ENCODE data around the gene SLC24A3.
"Not testable (repeated sequence)": the region's sequence is repeated elsewhere in the genome, so short reads cannot be mapped to it uniquely, and the experiment has no call there.

Gene SLC24A3

DNA sequence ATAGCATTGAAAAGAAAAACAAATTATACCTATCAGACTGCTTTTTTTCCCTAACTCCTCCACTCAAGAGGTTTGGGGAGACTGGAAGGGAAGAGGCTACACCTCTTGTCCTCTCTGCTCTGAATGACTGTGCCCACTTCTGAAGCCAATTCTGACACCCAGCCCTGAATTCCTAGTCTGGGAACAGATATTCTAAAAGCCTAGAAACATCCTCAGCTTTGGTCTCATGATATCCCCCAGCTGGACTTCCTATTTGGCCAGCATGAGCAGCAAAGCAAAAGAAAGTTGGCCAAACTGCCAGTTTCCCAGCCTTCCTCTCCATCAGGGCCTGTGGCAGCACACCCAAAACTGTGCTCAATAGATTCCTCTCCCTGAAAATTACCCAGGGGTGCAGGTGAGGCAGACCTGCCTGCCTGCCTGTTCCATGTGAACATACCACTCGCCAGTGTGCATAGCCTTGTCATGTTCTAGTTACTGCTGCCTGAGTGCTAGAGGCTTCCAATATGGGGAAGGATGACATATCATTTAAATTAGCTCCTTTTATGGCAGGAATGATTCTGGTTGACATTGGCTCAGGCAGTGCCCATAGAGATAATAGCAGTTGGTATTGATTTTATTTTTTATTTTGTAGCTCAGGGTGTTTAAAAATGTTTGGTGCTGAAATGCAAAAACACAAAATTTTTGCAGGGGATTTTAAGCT is 393.5 kb downstream of the SLC24A3 start:
- DNase-seq = no peak

DNA sequence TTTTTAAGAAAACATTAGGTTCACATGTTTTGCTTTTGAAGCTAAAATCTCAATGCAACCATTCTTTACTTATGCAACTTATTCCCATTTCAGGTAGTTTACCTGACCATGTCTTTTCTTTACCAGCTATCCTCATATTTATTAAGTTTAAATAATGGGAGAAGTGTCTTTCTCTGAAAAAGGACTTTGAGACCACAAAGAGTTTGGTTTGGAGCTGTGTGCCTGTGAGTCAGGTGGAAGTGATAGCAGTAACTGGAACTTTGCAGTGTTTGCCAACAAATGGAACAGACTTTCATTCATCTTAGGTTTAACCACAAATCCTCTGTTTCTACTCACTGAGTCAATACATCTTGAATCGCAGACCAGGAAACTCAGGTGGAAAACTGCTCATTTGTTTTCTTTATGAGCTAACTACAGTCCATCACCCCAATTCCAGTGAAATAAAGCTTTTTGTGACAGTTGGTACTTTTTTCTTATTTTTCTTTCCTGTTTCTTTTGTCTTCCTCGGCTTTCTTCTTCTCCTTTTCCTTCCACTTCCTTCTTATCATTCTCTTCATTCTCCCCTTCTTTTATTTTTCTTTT is 397.3 kb downstream of the SLC24A3 start:
- DNase-seq = peak; percentile 59

DNA sequence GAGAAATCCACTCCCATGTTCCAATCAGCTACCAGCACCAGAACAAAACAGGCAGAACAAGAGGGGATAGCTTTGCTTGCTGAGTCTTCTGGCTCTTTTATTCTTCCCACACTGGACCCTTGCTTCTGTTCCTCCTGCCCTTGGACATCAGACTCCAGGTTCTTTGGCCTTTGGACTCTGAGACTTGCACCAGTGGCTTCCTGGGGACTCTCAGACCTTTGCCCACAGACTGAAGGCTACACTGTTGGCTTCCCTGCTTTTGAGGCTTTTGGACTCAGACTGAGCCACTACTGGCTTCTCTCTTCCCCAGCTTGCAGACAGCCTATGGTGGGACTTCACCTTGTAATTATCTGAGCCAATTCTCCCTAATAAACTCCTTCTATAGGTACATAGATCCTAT is 403.2 kb downstream of the SLC24A3 start:
- no peak for DNase-seq

- no peak for DNase-seq
These were observed 403.6 kb downstream of the SLC24A3 start for GRCh38 chr20:19616081-19616480.

DNA sequence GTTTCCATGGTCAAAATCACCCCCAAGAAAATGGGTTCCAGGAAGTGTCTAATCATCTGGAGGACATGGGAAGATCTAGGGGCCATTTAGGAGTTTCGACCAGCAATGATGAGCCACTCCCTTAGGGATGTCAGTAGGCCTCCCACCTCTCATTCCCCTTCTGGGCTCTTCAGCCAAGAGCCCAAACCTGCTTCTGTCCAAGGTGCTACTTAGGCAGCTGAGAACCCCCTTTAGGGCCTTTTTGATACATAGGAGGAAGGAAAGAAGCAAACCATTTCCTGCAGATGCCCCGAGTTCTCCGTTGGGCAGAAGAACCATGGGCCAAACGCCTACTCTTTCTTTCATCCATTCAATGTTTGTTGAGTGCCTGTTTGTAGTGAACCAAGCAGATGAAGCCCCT is 404.2 kb downstream of the SLC24A3 start:
- DNase-seq = no peak

DNA sequence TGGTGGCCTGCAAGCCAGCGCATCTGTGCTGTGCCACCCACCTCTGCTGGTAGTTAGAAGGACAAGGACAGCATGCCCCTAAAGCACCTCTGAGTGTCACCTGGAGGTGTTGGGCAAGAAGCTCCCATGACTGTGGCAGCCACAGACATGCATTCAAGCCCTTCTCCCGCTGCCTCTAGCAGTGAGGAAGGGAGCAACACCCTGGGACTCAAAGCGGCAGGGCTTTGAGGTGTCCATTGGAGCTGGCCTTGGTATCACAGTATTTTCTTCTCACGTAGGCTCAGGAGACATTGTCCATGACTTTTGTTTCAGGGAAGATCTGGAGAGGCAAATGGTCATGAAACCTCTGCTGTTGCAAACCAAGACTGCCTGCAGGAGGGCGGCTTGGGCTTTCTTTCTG is 404.8 kb downstream of the SLC24A3 start:
- no peak for DNase-seq

DNA sequence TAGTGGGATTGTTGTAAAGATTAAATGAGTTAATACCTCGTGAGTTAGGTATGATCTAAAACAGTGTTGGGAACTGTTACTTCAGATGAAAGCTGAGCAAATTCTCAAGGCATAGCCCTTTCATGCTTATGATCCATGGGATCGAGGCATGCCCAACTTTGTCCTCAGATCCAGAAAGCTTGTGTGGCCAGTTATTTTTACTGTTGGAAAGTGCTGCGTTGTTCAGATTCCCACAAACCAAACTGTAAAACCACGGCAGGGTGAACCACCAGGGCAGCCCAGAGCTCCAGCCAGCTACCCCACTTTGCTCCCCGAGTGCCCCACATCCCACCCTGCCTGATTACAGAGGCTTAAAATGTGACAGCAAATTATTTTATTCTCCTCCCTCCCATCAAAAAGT is 406.3 kb downstream of the SLC24A3 start:
- no peak for DNase-seq

GRCh38 chr20:19619904-19620430 is 407.5 kb downstream of the SLC24A3 start:
- DNase-seq = no peak

GRCh38 chr20:19620446-19620845 is 408.0 kb downstream of the SLC24A3 start:
- peak; percentile 44 for DNase-seq

- peak; percentile 41 for DNase-seq
These were observed 408.6 kb downstream of the SLC24A3 start for GRCh38 chr20:19621072-19621471.

- no peak for DNase-seq
These were observed 412.0 kb downstream of the SLC24A3 start for GRCh38 chr20:19624221-19624965.

- no peak for DNase-seq
These were observed 413.0 kb downstream of the SLC24A3 start for GRCh38 chr20:19625426-19625825.

DNA sequence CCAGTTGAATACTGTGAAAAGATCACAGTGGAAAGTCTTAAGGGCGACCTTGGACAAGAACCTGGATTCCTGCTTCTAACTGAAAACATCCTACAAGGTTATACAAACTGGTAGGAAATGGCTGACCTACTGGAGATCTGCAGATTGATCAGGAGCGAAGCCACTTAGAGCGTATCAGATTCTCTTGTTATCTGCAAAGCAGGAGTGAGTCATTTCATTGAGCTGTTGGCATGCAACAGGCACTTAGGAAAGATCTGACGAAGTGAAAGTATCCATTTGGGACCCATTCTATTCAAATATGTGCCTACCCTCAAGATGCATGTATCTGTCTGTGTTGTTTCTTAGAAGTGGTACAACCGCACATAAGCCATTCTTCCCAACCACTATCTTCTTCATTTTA is 414.5 kb downstream of the SLC24A3 start:
- peak; percentile 16 for DNase-seq

GRCh38 chr20:19628570-19629134 is 416.2 kb downstream of the SLC24A3 start:
- peak; percentile 91 for DNase-seq

GRCh38 chr20:19631410-19631809 is 419.0 kb downstream of the SLC24A3 start:
- DNase-seq = no peak

- DNase-seq = no peak
These were observed 421.5 kb downstream of the SLC24A3 start for GRCh38 chr20:19633985-19634384.

GRCh38 chr20:19639471-19640045 is 427.1 kb downstream of the SLC24A3 start:
- not testable (repeated sequence) for DNase-seq

- DNase-seq = no peak
These were observed 430.4 kb downstream of the SLC24A3 start for GRCh38 chr20:19642860-19643259.

DNA sequence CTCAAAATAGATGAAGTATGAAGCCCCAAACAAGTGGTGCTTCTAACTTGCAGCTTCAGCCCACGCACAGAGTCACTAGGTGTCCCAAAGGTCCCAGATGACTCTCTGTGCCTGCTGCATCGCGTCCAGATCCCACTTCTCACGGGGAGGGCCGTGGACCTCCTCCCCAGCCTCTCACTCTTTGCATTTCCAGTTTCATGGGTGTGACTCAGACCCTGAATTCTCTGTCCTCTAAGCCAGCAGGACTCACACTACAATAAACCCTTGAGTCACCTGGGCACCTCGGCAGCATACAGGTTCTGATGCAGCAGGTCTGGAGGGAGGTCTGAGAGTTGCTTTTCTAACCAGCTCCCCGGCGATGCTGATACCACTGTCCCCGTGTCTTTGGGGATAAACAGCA is 431.6 kb downstream of the SLC24A3 start:
- DNase-seq = no peak

- no peak for DNase-seq
These were observed 434.5 kb downstream of the SLC24A3 start for GRCh38 chr20:19646963-19647362.

- DNase-seq = no peak
These were observed 435.6 kb downstream of the SLC24A3 start for GRCh38 chr20:19648024-19648423.

DNA sequence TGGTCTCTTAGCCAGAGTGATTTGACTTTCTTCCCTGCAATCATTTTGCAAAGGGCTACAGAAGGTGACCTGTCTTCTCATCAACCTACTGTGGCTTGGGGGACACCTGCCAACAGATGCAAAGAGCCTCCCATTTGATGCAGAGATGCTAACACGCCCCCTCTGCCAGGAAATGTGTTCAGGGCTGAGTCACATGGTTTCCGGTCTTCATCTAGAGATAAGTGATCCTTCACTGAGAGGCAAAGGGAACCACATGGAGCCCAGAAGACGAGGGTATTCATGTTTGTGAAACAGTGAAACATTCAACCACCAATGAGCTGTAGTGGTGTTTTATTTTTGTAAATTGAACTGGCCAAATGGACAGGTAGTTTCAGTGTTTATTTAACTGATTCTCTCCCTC is 436.6 kb downstream of the SLC24A3 start:
- DNase-seq = no peak

DNA sequence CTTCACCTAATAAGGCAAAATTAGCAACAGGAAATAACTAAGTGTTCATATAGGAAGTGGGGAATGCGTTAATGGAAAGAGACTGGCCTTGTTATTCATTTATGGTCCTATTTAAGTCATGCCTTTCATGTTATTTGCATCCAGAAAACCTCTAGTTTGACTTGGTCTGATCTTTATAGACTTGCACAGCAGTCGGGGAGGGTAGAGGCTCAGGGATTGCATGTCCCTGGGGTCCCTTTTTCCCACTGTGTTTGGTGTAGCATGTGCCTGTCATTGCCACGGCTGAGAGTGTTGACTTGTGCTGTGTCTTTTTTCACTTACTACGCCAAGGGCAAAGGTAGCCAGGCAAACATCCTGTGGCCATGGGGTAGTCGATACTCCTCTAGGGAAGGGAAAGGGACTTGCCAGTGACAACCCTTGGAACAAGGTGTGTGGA is 440.2 kb downstream of the SLC24A3 start:
- no peak for DNase-seq
